Endothelial cell of umbilical vein (primary cell): ENCODE data around the gene TMEM184B. TPM values are rescaled to one million over a fixed set of nuclear protein-coding genes. Genes with fewer than 3 reads are reported as not detected.

ENCODE experiments used
- BruUV-seq: library from RNA; stranded (reverse); fragments of 400-500 nt; replicated peaks from 2 replicates; lab custom pipeline; 2021; lab: Mats Ljungman, UMichigan
- CTCF ChIA-PET: fragments of 300-600, 350-600 bp; sonication (Branson Sonifier 250); formaldehyde crosslinking; loops from one replicate; lab custom pipeline; 2021; ENCODE audit warnings: antibody characterized with exemption, inconsistent platforms; lab: Charles Lee
- POLR2A ChIA-PET: fragments of 300-600, 350-600 bp; sonication (Branson Sonifier 250); formaldehyde crosslinking; loops from one replicate; lab custom pipeline; 2021; ENCODE audit warnings: antibody characterized with exemption, inconsistent platforms; lab: Charles Lee
- DNase-seq: peaks from one replicate; pipeline ENCODE4 v3.0.0-alpha.2; 2011; ENCODE audit warnings: low read depth, low spot score
- FAIRE-seq: peaks from 2 replicates; lab custom pipeline; 2011; peaks lifted over from hg19 to GRCh38; lab: Jason Lieb, UNC
- H2AFZ ChIP-seq: 2 replicates; pipeline ENCODE4 v1.6.0; 2012; ENCODE audit warnings: low read depth, low read length, control low read depth, inconsistent platforms
- H3K27ac ChIP-seq: 2 replicates; pipeline ENCODE4 v1.5.1; 2011; ENCODE audit warnings: low read depth, mild to moderate bottlenecking, control low read depth, low read length, moderate library complexity; ENCODE audit not compliant: insufficient read depth
- H3K27me3 ChIP-seq, 2 experiments: 2 replicates each; pipeline versions ENCODE4 v1.6.0 to v1.6.1; 2011; ENCODE audit warnings: low read length in 2 of 2, mixed read lengths in 1 of 2; ENCODE audit not compliant: control insufficient read depth in 2 of 2, insufficient read depth in 2 of 2
- H3K36me3 ChIP-seq, 2 experiments: 2 replicates in 1 of 2; 3 replicates in 1 of 2; pipeline ENCODE4 v1.5.1; 2011; ENCODE audit warnings: low read length in 2 of 2, mild to moderate bottlenecking in 1 of 2, moderate library complexity in 1 of 2; ENCODE audit not compliant: control insufficient read depth in 2 of 2, insufficient read depth in 2 of 2; ENCODE audit errors: extremely low read depth in 1 of 2
- H3K4me1 ChIP-seq: 3 replicates; pipeline ENCODE4 v1.5.1; 2011; ENCODE audit warnings: mild to moderate bottlenecking, low read length; ENCODE audit not compliant: control insufficient read depth, insufficient read depth; ENCODE audit errors: extremely low read depth
- H3K4me2 ChIP-seq: 2 replicates; pipeline ENCODE4 v1.6.1; 2011; ENCODE audit warnings: low read length, control low read depth, mixed read lengths; ENCODE audit not compliant: insufficient read depth
- H3K4me3 ChIP-seq, 3 experiments: fragments of 200-600 bp in 1 of 3; sonication (generic), shearing (Covaris generic) in 1 of 3; replicated peaks in 1 of 3; 2 replicates each; pipeline ENCODE4 v1.5.1; 2011 to 2016; ENCODE audit warnings: control low read depth in 3 of 3, low read length in 3 of 3, mild to moderate bottlenecking in 2 of 3, inconsistent platforms in 1 of 3, low read depth in 1 of 3, moderate library complexity in 1 of 3; ENCODE audit not compliant: insufficient read depth in 1 of 3
- H3K79me2 ChIP-seq: 2 replicates; pipeline ENCODE4 v1.6.0; 2012; ENCODE audit warnings: low read length, inconsistent platforms; ENCODE audit not compliant: control insufficient read depth, insufficient read depth
- H3K9ac ChIP-seq: replicated peaks from 2 replicates; pipeline ENCODE3; 2011; ENCODE audit warnings: low read length, control low read depth; ENCODE audit not compliant: insufficient read depth; ENCODE audit errors: extremely low read depth
- H3K9me1 ChIP-seq: replicated peaks from 3 replicates; pipeline ENCODE4 v1.6.0; 2011; ENCODE audit warnings: mild to moderate bottlenecking, low read length; ENCODE audit not compliant: control insufficient read depth, insufficient read depth; ENCODE audit errors: extremely low read depth
- H3K9me3 ChIP-seq: replicated peaks from 2 replicates; pipeline ENCODE4 v1.5.1; 2012; ENCODE audit warnings: low read length, inconsistent platforms; ENCODE audit not compliant: control insufficient read depth, insufficient read depth
- H4K20me1 ChIP-seq: replicated peaks from 2 replicates; pipeline ENCODE3; 2011; ENCODE audit warnings: mild to moderate bottlenecking, low read length; ENCODE audit not compliant: control insufficient read depth, insufficient read depth; ENCODE audit errors: extremely low read depth
- EZH2 ChIP-seq: IDR thresholded peaks from 2 replicates; pipeline ENCODE4 v1.6.1; 2012; ENCODE audit warnings: borderline replicate concordance, low read depth, mild to moderate bottlenecking, moderate library complexity, low read length, inconsistent platforms; ENCODE audit not compliant: severe bottlenecking
- FOS ChIP-seq: IDR thresholded peaks from 2 replicates; pipeline ENCODE4 v1.6.1; 2011; ENCODE audit warnings: mild to moderate bottlenecking, low read length, moderate library complexity, borderline replicate concordance; ENCODE audit not compliant: insufficient read depth
- GATA2 ChIP-seq: IDR thresholded peaks from 2 replicates; pipeline ENCODE4 v1.7.0; 2011; ENCODE audit warnings: low read depth, mild to moderate bottlenecking, moderate library complexity, mixed read lengths, low read length; ENCODE audit not compliant: insufficient read length, insufficient read depth
- JUN ChIP-seq: IDR thresholded peaks from 2 replicates; pipeline ENCODE4 v1.6.1; 2011; ENCODE audit warnings: borderline replicate concordance, low read depth; ENCODE audit not compliant: insufficient read length, insufficient read depth
- MYC ChIP-seq: IDR thresholded peaks from one replicate; pipeline ENCODE4 v1.6.1; 2011; ENCODE audit warnings: mild to moderate bottlenecking, low read depth, low read length
- POLR2A ChIP-seq: IDR thresholded peaks from 2 replicates; pipeline ENCODE4 v1.6.1; 2012; ENCODE audit warnings: low read depth, mild to moderate bottlenecking, control low read depth, low read length
- POLR2AphosphoS5 ChIP-seq: IDR thresholded peaks from 2 replicates; pipeline ENCODE4 v1.6.1; 2012; ENCODE audit warnings: low read depth, mild to moderate bottlenecking, control low read depth, low read length, moderate library complexity; ENCODE audit not compliant: insufficient read depth
- dilution Hi-C: fragments of 300-500 bp; cut with MboI; formaldehyde crosslinking; loops from one replicate; pipeline ENCODE4 v1.15.0; 2019; ENCODE audit warnings: low sequenced_read_pairs; ENCODE audit not compliant: extremely low pct_ligation_motif_present
- intact Hi-C: fragments of 100-400 bp; cut with micrococcal nuclease; formaldehyde crosslinking; loops from one replicate; pipeline ENCODE4 v1.10.0; 2022
- polyA plus RNA-seq, 4 experiments: library from polyadenylated mRNA; depleted of rRNA in 3 of 4; stranded (reverse) in 3 of 4; unstranded in 1 of 4; fragments of >200 nt; gene quantifications; 2 replicates each; pipeline versions ENCODE4 v1.2.1 to v1.2.3, GENCODE V29; 2011 to 2012; ENCODE audit warnings: missing spikeins in 1 of 4
- total RNA-seq: library from RNA; stranded (reverse); gene quantifications from 2 replicates; pipeline ENCODE4 v1.2.3, GENCODE V29; 2021
- TF ChIP-seq, protein P1 (sequence below): IDR thresholded peaks from 2 replicates; pipeline ENCODE4 v1.6.1; 2011; ENCODE audit not compliant: insufficient read depth, insufficient read length
- TF ChIP-seq, protein P2 (sequence below), 2 donors: IDR thresholded peaks; 1 replicate in 1 of 2; 2 replicates in 1 of 2; pipeline ENCODE4 v1.5.1; 2011; ENCODE audit warnings: low read length in 2 of 2, mild to moderate bottlenecking in 2 of 2, moderate library complexity in 2 of 2, control low read depth in 1 of 2, inconsistent platforms in 1 of 2, low read depth in 1 of 2; ENCODE audit not compliant: insufficient read depth in 1 of 2; ENCODE audit errors: extremely low read depth in 1 of 2

Gene TMEM184B
- total and polyA plus RNA-seq, 2 donors (not counting 3 experiments of a cell fraction or from before 2014, with no cell fraction given) = 72.5 to 96.6 TPM

DNA sequence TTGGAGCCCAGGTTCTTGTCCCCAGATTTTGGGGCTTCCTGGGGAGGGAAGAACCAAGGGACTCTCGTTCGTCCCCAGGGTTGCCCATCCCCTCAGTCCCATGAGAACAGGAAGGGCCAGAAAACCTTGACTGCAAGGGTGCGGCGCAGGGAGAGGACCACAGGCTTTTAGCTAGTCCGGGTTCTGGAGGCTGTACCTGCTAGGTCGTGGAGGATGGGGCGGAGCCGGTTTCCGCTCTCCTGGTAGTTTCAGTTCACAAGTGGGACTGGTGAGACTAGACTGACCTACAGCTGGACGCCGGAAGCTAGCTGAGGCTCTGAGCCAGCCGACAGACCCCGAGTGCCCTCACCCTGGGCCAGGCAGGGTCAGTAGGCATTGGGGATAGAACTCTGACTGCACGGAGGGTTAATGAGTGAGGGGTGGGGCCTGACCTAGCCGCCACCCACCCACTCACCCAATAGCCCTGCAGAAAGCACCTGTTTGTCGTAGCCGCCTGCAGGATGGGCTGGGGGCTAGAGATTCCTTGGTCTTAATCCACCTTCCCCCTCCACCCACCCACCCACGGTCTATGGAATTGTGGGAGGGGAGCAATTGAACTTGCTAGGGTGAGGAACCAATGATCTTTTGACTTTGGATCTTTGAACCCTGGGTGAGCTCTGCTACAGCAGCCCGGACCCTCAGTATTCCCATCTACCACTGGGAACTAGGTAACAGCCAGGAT is 69.6 kb downstream of the TMEM184B start:
- peak overlapping the region; percentile 92 for H3K27ac ChIP-seq
- H3K36me3 ChIP-seq = peaks cover 4% of the 10 kb centered on the region in 2 experiments
- no peaks in the 10 kb centered on the region for H3K9me1 ChIP-seq
- no TSS peak for BruUV-seq
- ChIA-PET POLR2A (interaction anchor here (1.2 to 2.0 kb wide), 5 partner anchors 14 to 89 kb away, joined by 3 to 10 read pairs (median 6); no protein-coding TSS in a partner anchor), CTCF (interaction anchor here (0.6 to 4.3 kb wide), 16 partner anchors 11 to 151 kb away, joined by 3 to 42 read pairs (median 5); partner anchors contain the start of gene PLA2G6)
- H3K27me3 ChIP-seq = no peaks in the 10 kb centered on the region
- H3K4me3 ChIP-seq = peak overlapping the region; percentile 70 to 92 (median 87)
- intact Hi-C loops (no loop called here), dilution Hi-C loops (no loop called here)
- H3K4me2 ChIP-seq = peak overlapping the region; percentile 69
- TF ChIP-seq, protein P1, sequence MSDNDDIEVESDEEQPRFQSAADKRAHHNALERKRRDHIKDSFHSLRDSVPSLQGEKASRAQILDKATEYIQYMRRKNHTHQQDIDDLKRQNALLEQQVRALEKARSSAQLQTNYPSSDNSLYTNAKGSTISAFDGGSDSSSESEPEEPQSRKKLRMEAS = no peak
- TF ChIP-seq POLR2A = no peak
- TF ChIP-seq GATA2 = no peak
- TF ChIP-seq FOS = no peak
- TF ChIP-seq, protein P2, sequence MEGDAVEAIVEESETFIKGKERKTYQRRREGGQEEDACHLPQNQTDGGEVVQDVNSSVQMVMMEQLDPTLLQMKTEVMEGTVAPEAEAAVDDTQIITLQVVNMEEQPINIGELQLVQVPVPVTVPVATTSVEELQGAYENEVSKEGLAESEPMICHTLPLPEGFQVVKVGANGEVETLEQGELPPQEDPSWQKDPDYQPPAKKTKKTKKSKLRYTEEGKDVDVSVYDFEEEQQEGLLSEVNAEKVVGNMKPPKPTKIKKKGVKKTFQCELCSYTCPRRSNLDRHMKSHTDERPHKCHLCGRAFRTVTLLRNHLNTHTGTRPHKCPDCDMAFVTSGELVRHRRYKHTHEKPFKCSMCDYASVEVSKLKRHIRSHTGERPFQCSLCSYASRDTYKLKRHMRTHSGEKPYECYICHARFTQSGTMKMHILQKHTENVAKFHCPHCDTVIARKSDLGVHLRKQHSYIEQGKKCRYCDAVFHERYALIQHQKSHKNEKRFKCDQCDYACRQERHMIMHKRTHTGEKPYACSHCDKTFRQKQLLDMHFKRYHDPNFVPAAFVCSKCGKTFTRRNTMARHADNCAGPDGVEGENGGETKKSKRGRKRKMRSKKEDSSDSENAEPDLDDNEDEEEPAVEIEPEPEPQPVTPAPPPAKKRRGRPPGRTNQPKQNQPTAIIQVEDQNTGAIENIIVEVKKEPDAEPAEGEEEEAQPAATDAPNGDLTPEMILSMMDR (IDR thresholded peaks at IDR 0.05; ENCODE audit: extremely low read depth in 1 of 2, insufficient read depth in 1 of 2, low read depth in 1 of 2, low read length in 2 of 2) = no peak
- no peak for TF ChIP-seq JUN
- no peak for TF ChIP-seq MYC
- TF ChIP-seq EZH2 = no peak
- no peak for TF ChIP-seq POLR2AphosphoS5
- peak overlapping the region; percentile 98 for H3K9ac ChIP-seq
- H2AFZ ChIP-seq = no peak overlapping the region
- DNase-seq = peak; percentile 54
- peak; percentile 89 for FAIRE-seq
- H3K9me3 ChIP-seq = no peaks in the 10 kb centered on the region
- H4K20me1 ChIP-seq = no peaks in the 10 kb centered on the region
- H3K79me2 ChIP-seq = peaks cover 58% of the 10 kb centered on the region
- peaks cover 24% of the 10 kb centered on the region for H3K4me1 ChIP-seq
